Activated T-cell treated with anti-CD3 and anti-CD28 coated beads, Interleukin-2, amount 50 U/mL, for 4 hours (primary cell): ENCODE measurements around the gene DIS3L2. TPM values are rescaled to one million over a fixed set of nuclear protein-coding genes. Genes with fewer than 3 reads are reported as not detected.

Experiments used
- ATAC-seq, 2 donors: fragments of 200-7000 bp; cut with Tn5 transposase; one replicate each; pipeline ENCODE4 v1.10.0; 2021
- DNase-seq: peaks from one replicate; pipeline ENCODE4 v3.0.0-alpha.2; 2020
- H3K27me3 Mint-ChIP-seq: one replicate; pipeline ENCODE4 v1.8.0; 2021; ENCODE audit warnings: low read depth, mixed read lengths
- H3K36me3 Mint-ChIP-seq: one replicate; pipeline ENCODE4 v1.8.0; 2022; ENCODE audit warnings: mixed read lengths; ENCODE audit not compliant: insufficient read depth
- H3K4me1 Mint-ChIP-seq: one replicate; pipeline ENCODE4 v1.8.0; 2021; ENCODE audit warnings: low read depth, mixed read lengths
- H3K4me3 Mint-ChIP-seq: one replicate; pipeline ENCODE4 v1.8.0; 2021; ENCODE audit warnings: mild to moderate bottlenecking, moderate library complexity, mixed read lengths
- H3K9me3 Mint-ChIP-seq: one replicate; pipeline ENCODE4 v1.8.0; 2021; ENCODE audit warnings: mixed read lengths
- total RNA-seq, 3 donors: library from RNA; stranded (reverse); gene quantifications; one replicate each; pipeline ENCODE4 v1.2.1, GENCODE V29; 2021

Gene DIS3L2
- total RNA-seq, 3 donors from 2014 or later, result 38.5 to 43.7 (median 41.4) TPM

DNA sequence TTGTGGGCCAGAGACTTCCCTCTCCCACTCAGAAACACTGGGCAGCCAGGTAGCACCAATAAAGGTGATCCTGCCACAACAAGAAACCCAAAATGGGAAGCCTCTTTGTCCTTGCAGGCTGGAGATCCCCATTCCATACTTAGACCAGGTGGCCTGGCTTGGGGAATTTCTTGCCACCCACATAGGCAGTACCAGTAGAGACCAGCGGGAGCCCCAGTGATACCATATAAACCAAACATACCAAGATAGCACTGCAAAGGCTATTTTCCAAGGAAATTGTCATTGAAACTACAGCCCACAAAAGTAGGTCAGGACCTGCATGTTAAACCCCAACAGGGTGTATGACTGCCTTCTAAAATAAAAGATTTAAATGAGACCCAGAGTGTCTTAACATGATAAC is 171.6 kb downstream of the DIS3L2 start:
- no peak for ATAC-seq
- H3K36me3 Mint-ChIP-seq, result peaks cover 26% of the 10 kb centered on the region
- no peak overlapping the region for H3K4me3 Mint-ChIP-seq
- no peaks in the 10 kb centered on the region for H3K27me3 Mint-ChIP-seq
- H3K9me3 Mint-ChIP-seq, result no peaks in the 10 kb centered on the region
- peaks cover 18% of the 10 kb centered on the region for H3K4me1 Mint-ChIP-seq
- DNase-seq, result no peak

DNA sequence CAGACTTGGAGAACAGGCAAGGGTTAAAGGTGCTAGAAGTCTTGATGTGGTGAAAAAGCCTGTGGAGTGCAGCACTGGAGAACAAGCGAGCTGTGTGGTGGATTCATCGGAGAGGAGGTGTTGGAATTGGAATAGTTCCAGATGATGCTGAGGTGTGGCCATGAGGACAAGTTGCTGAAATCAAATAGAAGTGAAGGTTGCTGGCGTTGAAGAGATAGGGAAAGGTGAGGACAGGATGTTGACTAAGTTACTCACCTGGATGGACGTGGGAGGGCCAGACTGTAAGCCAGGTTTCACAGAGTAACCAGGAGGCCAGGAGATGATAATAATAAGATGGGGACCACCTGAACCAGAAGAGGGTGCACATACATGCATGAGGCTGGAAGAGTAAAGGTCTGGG is 173.4 kb downstream of the DIS3L2 start:
- no peak for ATAC-seq
- peaks cover 34% of the 10 kb centered on the region for H3K4me1 Mint-ChIP-seq
- no peak overlapping the region for H3K4me3 Mint-ChIP-seq
- DNase-seq, result no peak
- H3K36me3 Mint-ChIP-seq, result peaks cover 29% of the 10 kb centered on the region
- H3K27me3 Mint-ChIP-seq, result no peaks in the 10 kb centered on the region
- no peaks in the 10 kb centered on the region for H3K9me3 Mint-ChIP-seq

DNA sequence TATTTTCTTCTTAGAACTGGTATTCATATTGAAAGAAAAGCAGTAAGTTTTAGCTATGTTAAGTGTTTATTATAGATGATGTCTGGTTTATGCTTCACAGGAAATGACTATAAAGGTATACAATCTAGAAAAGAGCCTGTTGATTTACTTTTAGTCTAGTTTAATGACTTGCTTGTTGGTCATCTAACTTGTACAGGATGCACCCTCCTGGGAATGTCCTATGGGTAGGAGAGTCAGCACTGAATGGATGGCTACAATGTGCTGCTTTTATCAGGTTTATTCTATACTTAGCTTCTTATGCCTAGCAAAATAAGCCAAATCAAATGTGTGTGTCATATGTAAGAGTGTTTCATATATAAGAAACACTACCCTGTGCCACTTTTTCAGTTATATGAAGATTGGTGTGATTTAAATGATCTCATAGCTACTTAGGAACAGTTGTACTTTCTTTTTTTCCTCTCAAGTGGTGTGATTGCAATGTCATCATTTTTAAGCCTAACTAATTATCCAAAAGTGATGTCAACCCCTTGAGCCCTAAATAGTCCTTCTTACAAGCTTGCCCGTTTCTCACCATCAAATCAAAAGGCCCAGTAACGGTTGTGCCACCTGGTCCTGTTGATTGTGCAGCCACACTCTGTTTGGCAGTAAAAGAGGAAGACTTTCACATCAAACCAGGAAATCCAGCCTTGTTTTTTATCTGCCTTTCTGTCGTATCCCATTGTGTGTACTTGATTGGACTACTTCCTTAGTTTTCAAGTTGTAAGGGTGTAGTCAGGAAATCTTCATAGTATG is 176.0 kb downstream of the DIS3L2 start:
- DNase-seq (no peak), ATAC-seq (peak; percentile 19 to 39)
- H3K4me1 Mint-ChIP-seq, result peaks cover 42% of the 10 kb centered on the region
- no peaks in the 10 kb centered on the region for H3K27me3 Mint-ChIP-seq
- H3K9me3 Mint-ChIP-seq, result no peaks in the 10 kb centered on the region
- peaks cover 16% of the 10 kb centered on the region for H3K36me3 Mint-ChIP-seq
- H3K4me3 Mint-ChIP-seq, result no peak overlapping the region

DNA sequence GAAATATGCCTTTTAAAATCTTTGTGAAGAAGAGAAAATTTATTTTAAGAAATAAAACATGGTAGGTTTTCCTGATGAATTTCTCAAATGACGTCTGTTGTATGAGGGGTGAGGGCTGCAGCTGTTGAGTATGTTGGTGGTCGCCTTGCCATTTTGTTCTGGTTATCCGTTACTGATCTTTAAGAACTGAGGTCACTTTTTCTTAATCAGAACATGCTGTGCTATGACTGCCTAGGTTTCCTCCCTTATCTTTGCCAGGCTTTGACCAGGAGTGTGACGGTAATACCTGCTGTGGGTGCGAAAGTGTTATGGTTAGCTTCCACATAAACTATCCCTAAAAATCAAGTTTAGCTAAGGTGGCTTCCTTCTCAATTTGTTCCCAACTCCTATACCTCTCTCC is 176.9 kb downstream of the DIS3L2 start:
- H3K27me3 Mint-ChIP-seq, result no peaks in the 10 kb centered on the region
- ATAC-seq (no peak), DNase-seq (no peak)
- H3K4me3 Mint-ChIP-seq, result no peak overlapping the region
- peaks cover 42% of the 10 kb centered on the region for H3K4me1 Mint-ChIP-seq
- peaks cover 8% of the 10 kb centered on the region for H3K36me3 Mint-ChIP-seq
- H3K9me3 Mint-ChIP-seq, result no peaks in the 10 kb centered on the region

DNA sequence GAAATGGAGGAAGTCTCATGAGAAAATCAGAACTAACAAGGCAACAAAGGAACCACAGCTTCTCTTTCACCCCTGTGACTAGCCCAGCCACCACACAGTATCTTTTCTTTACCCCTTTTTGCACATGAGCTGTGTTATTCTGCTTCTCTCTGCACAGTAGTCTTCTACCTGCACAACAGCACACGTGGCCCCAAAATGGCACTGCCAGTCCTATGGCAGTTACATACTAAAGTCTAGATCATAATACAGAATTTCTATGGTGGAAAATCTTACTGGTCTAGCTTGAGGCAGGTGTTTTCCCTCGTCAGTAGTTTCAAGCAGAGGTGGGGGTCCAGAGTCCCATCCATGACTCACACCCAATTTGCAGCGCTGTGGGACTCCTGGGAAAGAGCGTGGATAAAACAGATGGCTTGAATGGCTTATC is 177.7 kb downstream of the DIS3L2 start:
- DNase-seq (peak; percentile 4), ATAC-seq (peak; percentile 40 to 55)
- H3K4me1 Mint-ChIP-seq, result peaks cover 42% of the 10 kb centered on the region
- H3K27me3 Mint-ChIP-seq, result no peaks in the 10 kb centered on the region
- no peak overlapping the region for H3K4me3 Mint-ChIP-seq
- H3K36me3 Mint-ChIP-seq, result peaks cover 8% of the 10 kb centered on the region
- H3K9me3 Mint-ChIP-seq, result no peaks in the 10 kb centered on the region

DNA sequence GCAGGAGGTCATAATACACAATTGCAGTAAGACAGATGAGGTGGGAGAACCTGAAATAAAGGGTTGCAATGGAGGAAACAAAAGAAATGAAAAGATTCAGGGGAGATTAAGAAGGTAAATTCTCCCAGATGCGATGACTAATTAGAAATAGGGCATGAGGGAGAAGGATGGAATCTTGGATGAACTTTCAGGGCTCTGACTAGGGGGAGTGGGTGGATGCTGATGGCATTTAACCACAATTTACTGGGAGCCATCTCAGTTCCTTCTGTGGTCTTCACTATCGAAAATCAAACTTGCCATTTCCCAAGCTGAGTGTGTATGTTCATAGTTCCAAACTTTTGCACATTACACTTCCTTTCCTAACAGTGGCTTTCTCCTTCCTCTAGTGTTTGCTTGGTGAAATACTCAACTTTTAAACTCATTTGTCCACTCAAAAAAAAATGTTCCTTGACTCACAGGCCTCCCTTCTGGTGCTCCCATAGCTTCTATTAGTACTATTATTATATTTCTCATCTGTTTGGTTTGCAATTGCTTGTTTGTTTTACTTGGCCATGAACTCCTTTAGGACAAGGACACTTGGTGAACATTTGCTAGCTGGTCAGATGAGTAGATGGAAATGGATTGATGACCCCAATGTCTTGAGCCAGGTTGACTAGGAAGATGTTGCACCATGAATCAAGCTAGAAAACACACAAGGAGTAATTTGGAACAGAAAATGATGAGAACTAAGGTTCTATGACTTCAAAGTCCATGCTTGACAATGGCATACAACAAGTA is 178.5 kb downstream of the DIS3L2 start:
- H3K4me3 Mint-ChIP-seq, result no peak overlapping the region
- H3K4me1 Mint-ChIP-seq, result peaks cover 38% of the 10 kb centered on the region
- peaks cover 11% of the 10 kb centered on the region for H3K36me3 Mint-ChIP-seq
- no peak for ATAC-seq
- no peaks in the 10 kb centered on the region for H3K27me3 Mint-ChIP-seq
- DNase-seq, result no peak
- H3K9me3 Mint-ChIP-seq, result no peaks in the 10 kb centered on the region

DNA sequence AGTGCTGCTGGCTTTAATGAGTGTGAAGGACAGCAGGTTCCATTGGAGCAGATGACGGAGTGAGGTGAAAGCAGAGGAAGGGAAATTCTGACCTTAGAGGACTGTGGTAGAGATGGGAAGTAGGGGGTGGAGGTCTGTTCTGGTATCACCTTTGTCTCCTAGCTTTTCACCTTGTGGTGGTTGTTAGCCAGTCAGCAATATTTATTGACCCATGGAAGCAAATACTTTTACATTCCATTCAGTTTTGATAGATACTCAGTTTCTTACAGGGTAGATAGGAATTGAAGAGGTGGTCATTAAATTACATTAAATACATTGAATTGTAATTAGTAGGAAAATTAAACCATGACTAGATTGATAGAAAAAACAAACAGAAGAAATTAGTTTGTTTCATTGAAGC is 180.1 kb downstream of the DIS3L2 start:
- no peaks in the 10 kb centered on the region for H3K27me3 Mint-ChIP-seq
- no peaks in the 10 kb centered on the region for H3K9me3 Mint-ChIP-seq
- no peak overlapping the region for H3K4me3 Mint-ChIP-seq
- H3K36me3 Mint-ChIP-seq, result peaks cover 17% of the 10 kb centered on the region
- H3K4me1 Mint-ChIP-seq, result peaks cover 31% of the 10 kb centered on the region
- DNase-seq (no peak), ATAC-seq (no peak)

DNA sequence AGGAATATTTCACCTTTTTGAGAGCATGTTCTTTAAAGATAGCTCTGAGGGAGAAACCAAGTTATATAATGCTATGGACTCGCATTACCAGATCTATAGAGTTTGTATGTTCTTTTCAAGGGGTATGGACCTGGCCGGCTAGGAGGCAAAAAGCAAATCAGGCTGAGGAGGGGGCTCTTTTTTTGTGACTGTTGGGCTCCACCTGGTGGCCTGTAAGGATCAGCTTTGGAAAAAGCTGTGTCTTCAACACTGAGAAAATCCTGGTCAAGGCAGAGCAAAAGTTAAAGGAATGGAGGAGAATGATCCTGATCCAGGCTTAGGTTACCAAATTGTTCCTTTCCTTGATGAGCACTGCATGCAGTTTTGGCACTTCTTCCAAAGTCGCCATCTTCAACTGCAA is 180.5 kb downstream of the DIS3L2 start:
- no peaks in the 10 kb centered on the region for H3K9me3 Mint-ChIP-seq
- H3K36me3 Mint-ChIP-seq, result peaks cover 17% of the 10 kb centered on the region
- no peaks in the 10 kb centered on the region for H3K27me3 Mint-ChIP-seq
- DNase-seq (peak; percentile 8), ATAC-seq (no peak)
- H3K4me1 Mint-ChIP-seq, result peaks cover 31% of the 10 kb centered on the region
- no peak overlapping the region for H3K4me3 Mint-ChIP-seq

DNA sequence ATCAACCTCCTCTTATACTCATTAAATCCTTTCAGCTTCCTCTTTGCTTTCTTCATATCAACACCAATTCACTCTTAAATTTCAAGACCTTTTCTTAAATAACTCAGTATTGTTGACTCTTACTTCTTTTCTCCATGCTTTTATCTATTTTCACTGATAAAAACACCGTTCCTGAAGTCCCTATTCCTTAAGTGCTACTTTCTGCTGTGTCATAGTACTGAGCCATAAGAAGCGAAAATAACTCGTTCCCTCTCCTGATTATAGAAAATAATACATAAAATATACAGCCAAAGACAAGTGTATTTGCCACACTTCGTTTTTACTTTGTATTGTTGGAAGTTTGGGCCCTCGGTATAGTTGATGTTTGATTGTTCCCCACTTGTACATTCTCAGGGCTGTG is 181.0 kb downstream of the DIS3L2 start:
- H3K4me3 Mint-ChIP-seq, result no peak overlapping the region
- ATAC-seq, result no peak
- DNase-seq, result no peak
- no peaks in the 10 kb centered on the region for H3K9me3 Mint-ChIP-seq
- peaks cover 28% of the 10 kb centered on the region for H3K4me1 Mint-ChIP-seq
- H3K36me3 Mint-ChIP-seq, result peaks cover 20% of the 10 kb centered on the region
- H3K27me3 Mint-ChIP-seq, result no peaks in the 10 kb centered on the region

DNA sequence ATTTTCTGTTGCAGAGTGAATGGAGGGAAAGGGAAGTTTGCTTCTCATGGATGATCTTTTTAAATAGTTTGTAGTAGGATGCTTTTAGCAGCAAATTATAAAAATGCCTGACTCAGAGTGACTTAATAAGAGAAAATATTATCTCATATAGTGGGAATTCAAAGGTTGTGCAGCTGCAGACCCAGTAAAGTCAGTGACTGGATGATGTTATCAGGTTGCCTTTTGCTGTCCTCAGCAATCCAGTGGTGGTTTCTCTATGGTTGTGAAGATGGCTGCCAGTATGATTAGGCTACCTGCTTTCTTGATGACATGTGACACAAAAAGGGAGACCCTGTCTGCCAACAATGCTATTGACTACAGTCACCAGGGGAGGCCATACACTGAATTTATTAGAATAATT is 184.8 kb downstream of the DIS3L2 start:
- H3K9me3 Mint-ChIP-seq, result no peaks in the 10 kb centered on the region
- H3K27me3 Mint-ChIP-seq, result no peaks in the 10 kb centered on the region
- peaks cover 17% of the 10 kb centered on the region for H3K36me3 Mint-ChIP-seq
- ATAC-seq (no peak), DNase-seq (no peak)
- no peak overlapping the region for H3K4me3 Mint-ChIP-seq
- peaks cover 3% of the 10 kb centered on the region for H3K4me1 Mint-ChIP-seq

DNA sequence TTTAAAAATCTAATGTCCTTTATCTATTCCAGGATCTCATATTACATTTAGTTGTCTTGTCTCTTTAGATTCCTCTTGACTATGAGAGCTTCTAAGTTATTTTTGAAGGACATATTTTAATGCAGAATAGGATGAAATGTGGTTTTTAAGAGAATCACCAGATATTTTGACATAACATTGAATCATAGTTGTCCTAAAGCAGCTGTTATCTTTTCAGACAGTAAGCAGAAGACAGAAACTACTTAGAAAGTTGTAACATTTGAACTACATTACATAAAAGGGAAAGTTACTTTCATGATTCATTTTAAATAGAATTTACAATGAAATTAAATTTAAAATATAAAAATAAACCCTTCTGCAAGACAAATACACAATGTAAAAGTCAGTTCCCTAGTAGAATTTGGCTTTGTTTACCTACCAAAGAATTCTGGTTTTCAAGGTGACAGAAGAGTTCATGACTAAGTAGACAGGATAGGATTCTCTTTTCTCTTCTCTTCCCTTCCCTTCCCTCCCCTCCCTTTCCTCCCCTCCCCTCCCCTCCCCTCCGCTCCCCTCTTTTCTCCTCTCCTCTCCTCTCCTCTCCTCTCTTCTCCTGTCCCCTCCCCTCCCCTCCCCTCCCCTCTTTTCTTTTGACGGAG is 186.0 kb downstream of the DIS3L2 start:
- ATAC-seq, result no peak
- Mint-ChIP-seq H3K27me3 (no peaks in the 10 kb centered on the region), H3K4me1 (no peaks in the 10 kb centered on the region), H3K4me3 (no peak overlapping the region), H3K36me3 (peaks cover 16% of the 10 kb centered on the region), H3K9me3 (no peaks in the 10 kb centered on the region)
- no peak for DNase-seq

DNA sequence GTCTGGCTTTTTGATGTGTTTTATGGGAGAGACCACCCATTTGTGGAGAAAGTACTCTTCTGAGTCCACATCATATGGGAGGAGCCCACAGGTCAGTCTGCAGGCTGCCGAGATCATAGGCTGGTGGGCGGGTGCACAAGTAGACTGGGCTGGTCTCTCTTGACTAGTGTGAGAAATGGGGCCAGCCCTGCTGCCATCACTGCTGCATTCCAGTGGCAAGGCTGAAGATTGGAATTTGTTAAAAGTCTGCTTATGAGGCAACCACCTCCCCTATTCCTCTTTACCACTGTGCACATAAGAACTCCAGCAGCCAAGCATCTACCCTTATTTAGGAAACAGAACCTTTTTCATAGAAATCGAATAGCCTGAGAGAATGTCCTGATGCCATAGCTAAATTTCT is 200.7 kb downstream of the DIS3L2 start:
- ATAC-seq, result no peak

DNA sequence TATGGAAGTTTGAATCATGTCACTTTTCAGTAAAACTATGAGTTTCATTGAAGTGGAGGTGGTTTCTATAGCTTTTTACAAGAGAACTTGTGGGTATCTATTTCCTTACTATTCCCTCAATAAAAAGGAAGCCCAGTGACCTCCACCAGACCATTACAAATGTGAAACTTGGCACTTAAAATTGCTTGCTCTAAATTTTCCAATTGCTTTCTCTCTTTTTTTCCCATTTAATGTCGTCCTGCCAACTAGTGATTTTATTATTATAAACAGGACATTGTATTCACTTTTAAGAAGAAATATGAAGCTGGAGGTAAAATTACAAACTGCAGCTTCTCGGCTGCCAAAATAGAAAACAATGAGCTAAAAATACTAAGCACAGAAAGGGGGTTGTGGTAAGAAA is 208.9 kb downstream of the DIS3L2 start:
- peaks cover 3% of the 10 kb centered on the region for H3K9me3 Mint-ChIP-seq
- H3K36me3 Mint-ChIP-seq, result peaks cover 21% of the 10 kb centered on the region
- H3K27me3 Mint-ChIP-seq, result no peaks in the 10 kb centered on the region
- no peak for DNase-seq
- no peaks in the 10 kb centered on the region for H3K4me1 Mint-ChIP-seq
- no peak overlapping the region for H3K4me3 Mint-ChIP-seq
- no peak for ATAC-seq

More for the DNA sequence above, 200.7 kb downstream of the DIS3L2 start:
- Mint-ChIP-seq H3K27me3 (no peaks in the 10 kb centered on the region), H3K9me3 (no peaks in the 10 kb centered on the region), H3K4me3 (no peak overlapping the region), H3K36me3 (peaks cover 36% of the 10 kb centered on the region), H3K4me1 (no peaks in the 10 kb centered on the region)
- no peak for DNase-seq

DNA sequence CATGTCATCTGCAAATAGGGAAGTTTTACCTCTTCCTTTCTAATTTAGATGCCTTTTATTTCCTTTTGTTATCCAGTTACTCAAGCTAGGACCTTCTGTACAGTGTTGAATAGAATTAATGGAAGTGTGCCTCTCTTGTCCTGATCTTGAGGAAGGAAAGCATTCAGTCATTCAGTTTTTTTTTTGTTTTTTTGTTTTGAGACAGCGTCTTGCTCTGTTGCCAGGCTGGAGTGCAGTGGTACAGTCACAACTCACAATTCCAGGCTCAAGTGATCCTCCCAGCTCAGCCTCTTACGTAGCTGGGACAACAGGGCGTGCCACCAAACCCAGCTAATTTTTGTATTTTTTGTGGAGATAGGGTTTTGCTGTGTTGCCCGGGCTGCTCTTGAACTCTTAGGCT is 213.1 kb downstream of the DIS3L2 start:
- Mint-ChIP-seq H3K9me3 (peaks cover 9% of the 10 kb centered on the region), H3K4me1 (no peaks in the 10 kb centered on the region), H3K36me3 (peaks cover 27% of the 10 kb centered on the region), H3K27me3 (no peaks in the 10 kb centered on the region), H3K4me3 (no peak overlapping the region)
- DNase-seq (no peak), ATAC-seq (no peak)
